ENCODE data around the gene SZT2.
A peak's percentile ranks its signal among the peaks of the same experiment; 100 is the strongest.
"Not testable (repeated sequence)": the region's sequence is repeated elsewhere in the genome, so short reads cannot be mapped to it uniquely, and the experiment has no call there.

SZT2 gene

GRCh38 chr1:43363283-43363934 is 26.3 kb upstream of the SZT2 start:
- peak; percentile 44 to 61 (median 50) for DNase-seq

- DNase-seq = no peak
Measured at GRCh38 chr1:43363935-43364525, 25.7 kb upstream of the SZT2 start.

- DNase-seq = no peak
Measured at GRCh38 chr1:43365678-43366077, 24.0 kb upstream of the SZT2 start.

- DNase-seq = no peak
Measured at GRCh38 chr1:43366179-43366578, 23.5 kb upstream of the SZT2 start.

GRCh38 chr1:43366601-43367025 is 23.1 kb upstream of the SZT2 start:
- DNase-seq = no peak

- DNase-seq = peak; percentile 33 to 59 (median 34)
Measured at GRCh38 chr1:43367026-43367903, 22.4 kb upstream of the SZT2 start.

GRCh38 chr1:43367904-43368645 is 21.6 kb upstream of the SZT2 start, which contains the start of gene ELOVL1:
ELOVL1 (minus strand) TSS chr1:43368011; CDS start chr1:43365609, 2,402 bp downstream.
- DNase-seq = peak; percentile 95 to 99 (median 98)

DNA sequence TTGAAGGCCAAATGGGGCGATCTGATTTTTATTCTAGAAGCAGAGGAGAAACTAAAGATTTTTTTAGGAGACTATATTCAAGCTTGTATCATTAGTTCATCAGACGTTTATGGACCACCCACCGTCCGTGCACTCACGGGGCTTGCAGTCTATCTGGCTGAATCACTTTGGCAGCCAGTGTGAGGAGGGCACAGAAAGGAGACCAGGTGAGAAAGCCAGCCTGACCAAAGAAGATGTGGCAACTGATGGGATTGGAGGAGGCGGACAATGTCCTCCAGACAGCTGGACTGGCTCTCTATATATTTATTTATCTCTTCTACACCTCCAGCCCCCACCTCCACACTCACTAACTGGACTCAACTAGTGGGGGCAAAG is 21.1 kb upstream of the SZT2 start:
- DNase-seq = no peak

- DNase-seq = not testable (repeated sequence)
Measured at GRCh38 chr1:43369779-43370178, 19.9 kb upstream of the SZT2 start.

DNA sequence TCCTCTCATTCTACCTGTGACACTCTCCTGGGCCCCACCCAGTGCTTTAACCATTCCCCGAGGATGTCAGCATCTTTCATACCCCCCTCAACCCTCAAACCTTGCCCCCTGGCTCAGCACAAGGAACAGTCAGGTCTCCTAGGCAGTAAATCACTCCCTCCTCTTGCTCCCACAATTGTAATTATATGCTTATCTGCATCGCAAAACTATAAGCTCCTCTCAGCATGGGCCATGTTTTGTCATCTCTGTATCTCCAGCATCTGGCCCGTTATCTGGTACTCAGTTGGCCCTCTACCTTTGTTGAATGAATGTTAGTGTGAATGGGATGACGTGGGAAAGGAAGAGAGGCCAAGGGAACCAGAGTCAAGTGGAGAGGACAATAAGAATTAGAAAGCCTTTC is 19.1 kb upstream of the SZT2 start:
- no peak for DNase-seq

GRCh38 chr1:43372172-43372571 is 17.5 kb upstream of the SZT2 start:
- no peak for DNase-seq

- peak; percentile 54 to 58 (median 55) for DNase-seq
Measured at GRCh38 chr1:43373066-43373940, 16.4 kb upstream of the SZT2 start.

DNA sequence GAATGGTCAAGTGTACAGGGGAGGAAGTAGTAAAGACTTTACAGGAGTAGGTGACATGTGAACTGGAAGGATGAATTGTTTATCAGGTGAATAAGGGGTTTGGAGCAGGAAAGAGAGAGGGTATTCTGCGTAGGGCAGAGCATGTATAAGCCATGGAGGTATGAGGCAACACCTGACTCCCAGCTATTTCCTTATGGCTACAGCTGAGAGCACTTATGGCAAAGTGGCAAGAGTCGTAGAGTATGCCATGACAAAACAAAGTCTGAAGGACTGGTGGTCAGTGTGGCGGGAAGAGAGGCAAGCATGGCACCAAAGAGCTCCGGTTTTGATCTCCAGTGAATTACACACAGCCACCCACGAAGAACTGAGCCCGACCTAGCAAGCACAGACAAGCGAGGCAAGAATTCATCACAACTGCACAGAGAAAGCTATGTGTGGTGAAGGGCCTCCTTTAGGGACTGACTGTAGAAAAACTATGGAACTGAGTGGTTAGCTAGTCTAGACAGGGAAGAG is 12.9 kb upstream of the SZT2 start:
- DNase-seq = no peak

- no peak for DNase-seq
Measured at GRCh38 chr1:43377831-43378230, 11.9 kb upstream of the SZT2 start.

GRCh38 chr1:43379476-43379875 is 10.2 kb upstream of the SZT2 start:
- DNase-seq = no peak

- peak; percentile 84 to 94 (median 91) for DNase-seq
Measured at GRCh38 chr1:43381612-43382011, 8.1 kb upstream of the SZT2 start.

DNA sequence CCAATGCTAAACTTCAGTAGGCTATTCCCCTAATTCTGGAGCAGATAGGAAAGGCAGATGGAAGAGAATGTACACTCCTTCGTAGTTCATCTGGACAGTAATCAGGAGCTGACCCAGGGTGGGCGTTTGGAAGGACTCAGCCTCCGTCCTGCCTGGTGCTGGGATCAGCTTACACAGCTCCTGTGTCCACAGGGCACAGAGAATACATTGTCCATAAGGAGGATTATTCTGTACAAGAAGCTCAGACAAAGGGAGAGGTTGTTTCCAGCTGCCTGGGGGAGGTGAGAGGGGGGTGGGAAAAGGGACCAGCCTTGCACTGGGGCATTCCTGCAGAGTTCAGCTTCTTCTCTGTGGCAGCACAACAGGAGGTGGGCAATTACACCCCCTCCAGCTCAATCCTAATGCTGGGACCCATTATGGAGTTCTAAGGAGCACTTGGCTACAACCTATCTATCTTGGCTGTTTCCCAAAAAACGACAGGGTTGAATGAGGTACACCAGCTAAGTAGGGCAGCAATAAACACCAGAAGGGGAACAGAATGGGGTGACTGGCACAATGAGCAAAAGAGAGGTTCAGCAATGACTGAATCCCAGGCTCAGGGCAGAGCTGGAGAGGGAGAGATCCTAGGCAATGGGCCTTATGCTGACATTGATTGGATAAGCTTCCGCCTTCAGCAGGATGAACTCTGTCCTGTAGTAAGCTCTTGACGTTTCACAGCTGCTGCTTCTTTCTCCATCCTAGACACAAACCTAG is 7.5 kb upstream of the SZT2 start:
- DNase-seq = no peak

- no peak for DNase-seq
Measured at GRCh38 chr1:43383449-43383848, 6.2 kb upstream of the SZT2 start.

GRCh38 chr1:43386676-43387075 is 3.0 kb upstream of the SZT2 start:
- no peak for DNase-seq

DNA sequence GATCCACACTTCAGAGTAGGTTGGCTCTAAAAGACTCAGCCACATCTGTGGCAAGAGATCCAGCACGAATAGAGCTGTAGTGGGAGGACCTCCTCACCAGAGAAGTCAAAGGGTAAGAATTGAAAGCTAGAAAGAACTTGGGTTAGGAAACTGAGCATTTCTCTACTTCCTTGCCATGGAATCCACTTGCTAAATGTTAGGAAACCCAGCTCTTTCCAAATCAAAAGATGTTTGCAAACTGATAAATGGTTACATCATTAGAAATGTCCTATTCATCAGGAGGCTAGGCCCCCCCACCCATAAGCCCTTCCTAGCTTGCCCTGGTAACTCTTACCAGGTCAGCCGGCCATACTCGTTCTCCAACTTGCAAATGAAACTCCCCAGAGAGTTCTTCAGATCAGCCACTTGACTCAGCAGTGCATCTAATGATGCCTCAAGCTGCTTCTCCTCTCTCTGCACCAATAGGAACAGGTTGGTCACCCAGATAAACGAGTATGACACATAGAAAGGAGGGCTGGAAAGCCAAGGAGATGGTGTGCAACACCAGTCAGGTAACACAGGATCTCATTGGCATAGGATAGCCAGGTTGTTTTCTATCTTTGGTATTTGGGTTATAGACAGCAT is 1.6 kb upstream of the SZT2 start:
- peak; percentile 28 to 56 (median 43) for DNase-seq
